Activated B cell treated with CpG ODN at 0.5 μM for 24 hours (primary cell): Measurements from ENCODE around the gene SEC16B. TPM values are rescaled to one million over a fixed set of nuclear protein-coding genes. Genes with fewer than 3 reads are reported as not detected.

ENCODE experiments used
- ATAC-seq: fragments of 200-7000 bp; cut with Tn5 transposase; one replicate; pipeline ENCODE4 v1.10.0; 2021; ENCODE audit warnings: low read depth, mild to moderate bottlenecking, moderate library complexity
- CTCF ChIA-PET: fragments of 350-600 bp; sonication (Branson Sonifier 250); formaldehyde crosslinking; loops from one replicate; lab custom pipeline; 2021; ENCODE audit warnings: antibody characterized with exemption; lab: Charles Lee
- POLR2A ChIA-PET: fragments of 350-600 bp; sonication (Branson Sonifier 250); formaldehyde crosslinking; loops from one replicate; lab custom pipeline; 2021; ENCODE audit warnings: antibody characterized with exemption; lab: Charles Lee
- DNase-seq: peaks from one replicate; pipeline ENCODE4 v3.0.0; 2022
- H3K27ac Mint-ChIP-seq: one replicate; pipeline ENCODE4 v1.8.0; 2020; ENCODE audit warnings: mixed read lengths
- H3K27me3 Mint-ChIP-seq: one replicate; pipeline ENCODE4 v1.8.0; 2021; ENCODE audit warnings: mixed read lengths
- H3K36me3 Mint-ChIP-seq: one replicate; pipeline ENCODE4 v1.8.0; 2021; ENCODE audit warnings: low read depth, mixed read lengths
- H3K4me1 Mint-ChIP-seq: one replicate; pipeline ENCODE4 v1.8.0; 2021; ENCODE audit warnings: mixed read lengths
- H3K4me3 Mint-ChIP-seq: one replicate; pipeline ENCODE4 v1.8.0; 2020; ENCODE audit warnings: mild to moderate bottlenecking, mixed read lengths
- H3K9me3 Mint-ChIP-seq: one replicate; pipeline ENCODE4 v1.8.0; 2020; ENCODE audit warnings: mixed read lengths
- intact Hi-C: fragments of 100-400 bp; cut with micrococcal nuclease; formaldehyde crosslinking; loops from one replicate; pipeline ENCODE4 v1.15.1; 2024
- total RNA-seq: library from RNA; stranded (reverse); gene quantifications from 2 replicates; pipeline ENCODE4 v1.2.3, GENCODE V29; 2022
- TF ChIP-seq, protein P1 (sequence below): fragments of 200-600 bp; IDR thresholded peaks from one replicate; pipeline ENCODE4 v1.8.0; 2022; ENCODE audit warnings: antibody characterized with exemption, mild to moderate bottlenecking

SEC16B gene
- total RNA-seq, 1 donor from 2014 or later = not detected

DNA sequence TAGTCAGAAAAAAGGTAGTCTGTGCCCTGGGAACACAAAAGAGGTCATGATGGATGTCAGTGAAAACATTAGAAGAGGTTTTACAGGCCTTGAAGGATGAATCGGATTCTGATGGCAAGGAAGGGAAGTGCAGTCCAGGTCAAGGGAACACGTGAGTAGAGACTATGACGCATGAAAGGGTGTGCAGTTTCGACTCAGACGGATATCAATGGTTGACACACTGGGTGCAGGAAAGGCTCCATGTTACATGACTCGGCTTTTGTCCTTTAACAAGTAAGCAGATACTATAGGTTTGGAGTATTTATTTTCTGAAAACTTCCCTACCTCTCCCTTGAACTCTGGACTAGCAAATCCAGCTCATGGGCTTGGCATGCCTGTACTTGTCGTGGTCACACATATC is 55.3 kb downstream of the SEC16B start:
- POLR2A ChIA-PET = no interaction called here
- Mint-ChIP-seq H3K36me3 (no peaks in the 10 kb centered on the region), H3K4me1 (no peaks in the 10 kb centered on the region), H3K4me3 (no peak overlapping the region), H3K27ac (no peak overlapping the region), H3K9me3 (peaks cover 3% of the 10 kb centered on the region), H3K27me3 (peaks cover 4% of the 10 kb centered on the region)
- CTCF ChIA-PET = no interaction called here
- TF ChIP-seq, protein P1, sequence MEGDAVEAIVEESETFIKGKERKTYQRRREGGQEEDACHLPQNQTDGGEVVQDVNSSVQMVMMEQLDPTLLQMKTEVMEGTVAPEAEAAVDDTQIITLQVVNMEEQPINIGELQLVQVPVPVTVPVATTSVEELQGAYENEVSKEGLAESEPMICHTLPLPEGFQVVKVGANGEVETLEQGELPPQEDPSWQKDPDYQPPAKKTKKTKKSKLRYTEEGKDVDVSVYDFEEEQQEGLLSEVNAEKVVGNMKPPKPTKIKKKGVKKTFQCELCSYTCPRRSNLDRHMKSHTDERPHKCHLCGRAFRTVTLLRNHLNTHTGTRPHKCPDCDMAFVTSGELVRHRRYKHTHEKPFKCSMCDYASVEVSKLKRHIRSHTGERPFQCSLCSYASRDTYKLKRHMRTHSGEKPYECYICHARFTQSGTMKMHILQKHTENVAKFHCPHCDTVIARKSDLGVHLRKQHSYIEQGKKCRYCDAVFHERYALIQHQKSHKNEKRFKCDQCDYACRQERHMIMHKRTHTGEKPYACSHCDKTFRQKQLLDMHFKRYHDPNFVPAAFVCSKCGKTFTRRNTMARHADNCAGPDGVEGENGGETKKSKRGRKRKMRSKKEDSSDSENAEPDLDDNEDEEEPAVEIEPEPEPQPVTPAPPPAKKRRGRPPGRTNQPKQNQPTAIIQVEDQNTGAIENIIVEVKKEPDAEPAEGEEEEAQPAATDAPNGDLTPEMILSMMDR = no peak
- ATAC-seq (no peak), DNase-seq (no peak)
- intact Hi-C loops = no loop called here

DNA sequence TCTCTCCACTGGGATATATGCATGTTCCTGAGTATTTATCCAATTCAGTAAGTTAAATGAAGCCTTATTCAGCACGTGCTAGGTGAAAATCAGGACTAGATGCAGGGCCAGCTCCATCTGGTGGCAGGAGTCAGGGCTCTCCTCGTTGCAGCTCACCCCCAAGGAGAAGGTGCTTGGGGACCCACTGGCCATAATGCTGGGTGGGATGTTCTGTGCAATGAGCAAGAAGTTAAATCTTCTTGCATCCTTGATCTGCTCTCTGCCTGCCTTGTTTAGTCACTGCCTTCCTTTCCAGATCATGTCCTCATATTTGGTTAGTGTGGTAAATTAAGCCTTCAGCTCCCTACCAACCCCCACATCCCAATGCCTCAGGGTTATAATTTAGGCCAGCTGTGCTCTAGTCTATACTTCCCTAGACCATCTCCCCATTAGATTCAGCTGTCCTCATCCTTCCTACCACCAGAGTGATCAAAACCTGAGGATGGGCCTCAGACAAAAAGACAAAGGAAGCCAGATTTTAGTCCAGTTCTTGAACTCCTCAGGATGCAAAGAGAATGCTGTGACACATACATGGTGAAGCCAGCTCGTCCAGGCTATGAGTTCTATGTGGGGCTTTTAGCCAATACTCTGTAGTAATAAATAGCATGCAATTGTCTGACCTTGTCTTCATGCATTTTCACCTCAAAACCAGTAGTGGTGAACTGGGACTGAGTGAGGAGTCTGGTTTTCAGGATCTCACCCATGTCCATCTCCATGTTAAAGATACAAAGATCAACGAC is 55.9 kb downstream of the SEC16B start:
- Mint-ChIP-seq H3K27ac (no peak overlapping the region), H3K36me3 (no peaks in the 10 kb centered on the region), H3K4me1 (no peaks in the 10 kb centered on the region), H3K4me3 (no peak overlapping the region), H3K9me3 (peaks cover 3% of the 10 kb centered on the region), H3K27me3 (peaks cover 4% of the 10 kb centered on the region)
- intact Hi-C loops = no loop called here
- CTCF ChIA-PET = no interaction called here
- ATAC-seq (no peak), DNase-seq (no peak)
- TF ChIP-seq, protein P1 = no peak
- POLR2A ChIA-PET = no interaction called here

DNA sequence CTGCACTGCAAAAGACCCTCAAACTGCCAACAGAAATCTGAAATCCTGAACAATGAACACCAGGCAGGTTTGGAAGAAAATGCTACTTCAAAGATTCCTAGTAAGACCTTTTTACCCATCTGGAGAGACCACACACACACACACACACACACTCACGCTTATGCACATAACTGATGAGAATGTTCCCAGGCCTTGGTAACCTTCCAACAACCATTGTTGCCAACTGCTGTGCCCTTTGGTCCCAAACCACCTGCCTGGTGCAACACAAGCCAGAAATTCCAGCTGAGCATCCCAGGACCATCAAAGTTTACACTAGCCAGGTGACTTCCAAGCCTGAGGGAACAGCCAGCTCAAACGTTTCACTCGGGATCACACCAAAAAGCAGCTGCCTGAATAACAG is 56.9 kb downstream of the SEC16B start:
- no peaks in the 10 kb centered on the region for H3K36me3 Mint-ChIP-seq
- no peak for ATAC-seq
- H3K27ac Mint-ChIP-seq = no peak overlapping the region
- intact Hi-C loops = no loop called here
- no peak for DNase-seq
- CTCF ChIA-PET = no interaction called here
- POLR2A ChIA-PET = no interaction called here
- H3K9me3 Mint-ChIP-seq = peaks cover 3% of the 10 kb centered on the region
- no peak overlapping the region for H3K4me3 Mint-ChIP-seq
- H3K27me3 Mint-ChIP-seq = peaks cover 4% of the 10 kb centered on the region
- TF ChIP-seq, protein P1 = no peak
- no peaks in the 10 kb centered on the region for H3K4me1 Mint-ChIP-seq

DNA sequence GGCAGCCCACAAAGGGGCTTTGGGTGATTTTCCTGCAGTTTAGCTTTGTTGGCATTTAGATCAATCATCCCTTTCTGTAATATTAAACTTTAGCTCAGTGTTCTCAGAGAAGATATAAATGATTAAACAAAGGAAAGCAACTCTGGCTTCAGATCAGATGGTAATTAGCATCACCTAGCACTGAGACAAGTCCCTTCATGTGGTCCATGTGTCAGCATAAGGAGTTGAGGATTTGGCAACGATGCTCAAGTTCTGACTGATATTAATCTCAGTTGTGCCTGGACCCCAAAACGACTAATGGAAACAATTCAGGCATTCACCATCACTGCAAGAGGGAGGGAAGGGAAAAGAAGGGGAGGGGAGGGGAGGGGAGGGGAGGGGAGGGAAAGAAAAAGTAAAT is 60.4 kb downstream of the SEC16B start:
- POLR2A ChIA-PET = no interaction called here
- intact Hi-C loops = no loop called here

DNA sequence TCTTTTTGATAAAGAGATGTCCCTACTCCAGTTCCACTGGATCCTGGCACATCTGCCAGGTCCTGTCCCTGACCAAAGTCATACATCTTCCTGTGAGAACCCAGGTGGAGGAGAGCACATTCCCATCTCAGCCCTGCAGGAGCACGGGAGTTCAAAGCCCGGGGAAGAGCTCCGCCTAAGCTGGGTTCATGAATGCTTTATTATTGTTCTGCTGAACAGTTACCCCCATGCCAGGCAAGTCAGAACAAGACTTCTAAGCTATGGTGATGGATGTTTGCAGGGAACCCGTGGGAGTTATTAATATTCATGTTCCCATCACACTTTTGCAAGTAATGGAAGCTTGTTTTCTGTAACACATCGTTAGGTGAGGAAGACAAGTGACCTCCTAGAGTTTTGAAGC is 62.9 kb downstream of the SEC16B start:
- no peaks in the 10 kb centered on the region for H3K36me3 Mint-ChIP-seq
- H3K27me3 Mint-ChIP-seq = peaks cover 10% of the 10 kb centered on the region
- POLR2A ChIA-PET = no interaction called here
- CTCF ChIA-PET = no interaction called here
- H3K9me3 Mint-ChIP-seq = peaks cover 3% of the 10 kb centered on the region
- no peak overlapping the region for H3K27ac Mint-ChIP-seq
- intact Hi-C loops = no loop called here
- TF ChIP-seq, protein P1 = no peak
- ATAC-seq (no peak), DNase-seq (no peak)
- no peaks in the 10 kb centered on the region for H3K4me1 Mint-ChIP-seq
- H3K4me3 Mint-ChIP-seq = no peak overlapping the region

More for the DNA sequence above, 60.4 kb downstream of the SEC16B start:
- peaks cover 10% of the 10 kb centered on the region for H3K27me3 Mint-ChIP-seq
- CTCF ChIA-PET = no interaction called here
- ATAC-seq (no peak), DNase-seq (no peak)
- no peaks in the 10 kb centered on the region for H3K36me3 Mint-ChIP-seq
- H3K27ac Mint-ChIP-seq = no peak overlapping the region
- TF ChIP-seq, protein P1 = no peak
- H3K4me3 Mint-ChIP-seq = no peak overlapping the region
- peaks cover 3% of the 10 kb centered on the region for H3K9me3 Mint-ChIP-seq
- H3K4me1 Mint-ChIP-seq = no peaks in the 10 kb centered on the region
